HUES48 (cell line): ENCODE results near the gene IQCF2.
"Not testable (repeated sequence)": the region's sequence is repeated elsewhere in the genome, so short reads cannot be mapped to it uniquely, and the experiment has no call there.

Experiments
- H3K27ac ChIP-seq: one replicate; pipeline ENCODE4 v1.7.0; 2013; ENCODE audit warnings: low read depth, low read length, inconsistent platforms
- H3K27me3 ChIP-seq: 2 replicates; pipeline ENCODE4 v1.6.1; 2013; ENCODE audit warnings: mild to moderate bottlenecking, low read length; ENCODE audit not compliant: control insufficient read depth, insufficient read depth
- H3K36me3 ChIP-seq: 2 replicates; pipeline ENCODE4 v1.6.1; 2013; ENCODE audit warnings: low read length; ENCODE audit not compliant: control insufficient read depth, insufficient read depth
- H3K4me1 ChIP-seq: 2 replicates; pipeline ENCODE4 v1.6.1; 2013; ENCODE audit warnings: mild to moderate bottlenecking, low read length; ENCODE audit not compliant: control insufficient read depth, insufficient read depth
- H3K4me3 ChIP-seq: 2 replicates; pipeline ENCODE4 v1.5.1; 2013; ENCODE audit warnings: mild to moderate bottlenecking, low read depth, low read length
- H3K9ac ChIP-seq: 2 replicates; pipeline ENCODE4 v1.6.1; 2013; ENCODE audit warnings: mild to moderate bottlenecking, low read depth, low read length, moderate library complexity
- H3K9me3 ChIP-seq: 2 replicates; pipeline ENCODE4 v1.6.1; 2013; ENCODE audit warnings: low read length; ENCODE audit not compliant: control insufficient read depth, insufficient read depth

The IQCF2 gene

DNA sequence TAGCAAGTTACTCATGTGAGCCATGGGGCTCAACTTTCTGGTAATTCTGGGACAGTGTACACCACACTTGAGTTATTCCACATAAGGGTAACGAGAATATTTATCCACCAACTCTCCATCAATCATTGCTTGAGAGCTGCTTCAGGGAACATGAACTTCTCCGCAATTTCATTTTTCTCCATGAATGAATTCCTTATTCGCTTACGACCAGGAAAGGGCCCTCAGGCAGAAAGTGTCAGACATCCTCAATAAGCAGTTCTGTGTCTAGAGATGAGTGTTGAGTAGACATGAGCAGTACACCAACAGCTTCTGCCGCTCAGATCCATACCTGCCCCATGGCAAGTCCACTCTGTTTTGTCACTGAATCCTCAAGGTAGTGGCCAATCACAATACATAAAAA is 24.8 kb upstream of the IQCF2 start:
- no peak overlapping the region for H3K9ac ChIP-seq
- H3K27me3 ChIP-seq: no peaks in the 10 kb centered on the region
- H3K4me1 ChIP-seq: no peaks in the 10 kb centered on the region
- H3K4me3 ChIP-seq: no peak overlapping the region
- H3K9me3 ChIP-seq: no peaks in the 10 kb centered on the region
- no peaks in the 10 kb centered on the region for H3K36me3 ChIP-seq
- no peak overlapping the region for H3K27ac ChIP-seq

DNA sequence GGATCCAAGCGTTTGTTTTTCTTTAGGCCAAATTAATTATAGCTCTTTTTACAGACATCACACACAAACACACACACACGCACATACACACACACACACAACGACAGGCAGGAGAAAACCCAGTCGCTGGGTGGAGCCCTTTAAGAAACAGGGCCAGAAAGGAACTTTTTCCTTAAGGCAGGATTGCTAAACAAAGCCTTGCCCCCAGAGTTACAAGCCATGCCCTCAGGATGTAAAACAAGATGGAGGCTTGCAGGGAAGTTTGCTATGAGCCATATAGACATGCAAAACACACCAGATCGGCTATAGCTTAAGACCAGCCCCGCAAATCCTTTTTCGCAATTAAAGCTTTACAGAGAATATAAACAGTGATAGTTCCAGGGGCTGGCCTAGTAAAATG is 16.3 kb upstream of the IQCF2 start:
- no peaks in the 10 kb centered on the region for H3K36me3 ChIP-seq
- H3K4me3 ChIP-seq: no peak overlapping the region
- H3K9me3 ChIP-seq: peaks cover under 1% of the 10 kb centered on the region; the same call in 1 of the 2 replicates
- no peak overlapping the region for H3K27ac ChIP-seq
- no peaks in the 10 kb centered on the region for H3K27me3 ChIP-seq
- H3K4me1 ChIP-seq: peaks cover 15% of the 10 kb centered on the region
- H3K9ac ChIP-seq: no peak overlapping the region

DNA sequence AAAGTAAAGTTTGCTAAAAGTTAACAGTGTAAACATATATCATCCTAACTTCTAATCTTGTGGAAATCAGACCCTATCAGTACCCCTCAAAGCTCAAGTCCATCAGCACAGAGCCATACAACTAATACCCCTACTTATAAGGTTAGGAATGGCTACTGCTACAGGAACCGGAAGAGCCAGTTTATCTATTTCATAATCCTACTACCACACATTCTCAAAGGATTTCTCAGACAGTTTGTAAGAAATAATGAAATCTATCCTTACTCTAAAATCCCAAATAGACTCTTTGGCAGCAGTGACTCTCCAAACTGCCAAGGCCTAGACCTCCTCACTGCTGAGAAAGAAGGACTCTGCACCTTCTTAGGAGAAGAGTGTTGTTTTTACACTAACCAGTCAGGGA is 6.0 kb upstream of the IQCF2 start:
- not testable (repeated sequence) for H3K9me3 ChIP-seq, H3K9ac ChIP-seq, H3K4me1 ChIP-seq, H3K36me3 ChIP-seq, H3K4me3 ChIP-seq, H3K27ac ChIP-seq, H3K27me3 ChIP-seq

DNA sequence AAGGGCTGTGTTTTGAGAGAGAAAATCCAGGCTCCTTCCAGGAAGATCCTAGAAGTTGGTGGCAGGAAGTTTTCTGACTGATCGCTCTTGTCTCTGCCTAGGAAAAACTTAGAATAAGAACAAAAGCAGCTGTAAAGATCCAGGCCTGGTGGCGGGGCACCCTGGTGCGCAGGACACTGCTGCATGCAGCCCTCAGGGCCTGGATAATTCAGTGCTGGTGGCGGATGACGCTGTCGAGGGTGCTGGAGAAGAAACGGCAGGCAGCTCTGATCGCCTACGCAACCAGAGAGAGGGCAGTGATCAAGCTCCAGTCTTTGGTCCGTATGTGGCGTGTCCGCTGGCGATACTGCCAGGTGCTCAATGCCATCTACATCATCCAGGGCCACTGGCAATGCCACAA is 1.5 kb downstream of the IQCF2 start:
- Histone ChIP-seq H3K9me3 (peaks cover 8% of the 10 kb centered on the region; the same call in 1 of the 2 replicates), H3K4me1 (peaks cover 6% of the 10 kb centered on the region; the same call in 1 of the 2 replicates), H3K27me3 (no peaks in the 10 kb centered on the region), H3K4me3 (no peak overlapping the region), H3K9ac (no peak overlapping the region), H3K36me3 (no peaks in the 10 kb centered on the region), H3K27ac (no peak overlapping the region)

GRCh38 chr3:51868896-51869295 is 7.5 kb downstream of the IQCF2 start:
- H3K4me1 ChIP-seq, H3K9me3 ChIP-seq, H3K4me3 ChIP-seq, H3K36me3 ChIP-seq, H3K27me3 ChIP-seq, H3K9ac ChIP-seq, H3K27ac ChIP-seq: not testable (repeated sequence)

- Histone ChIP-seq H3K27me3 (no peaks in the 10 kb centered on the region), H3K9me3 (no peaks in the 10 kb centered on the region), H3K4me3 (no peak overlapping the region), H3K9ac (no peak overlapping the region), H3K36me3 (no peaks in the 10 kb centered on the region), H3K27ac (no peak overlapping the region), H3K4me1 (peaks cover 6% of the 10 kb centered on the region; the same call in 1 of the 2 replicates)
Observed at GRCh38 chr3:51869304-51869703, 7.9 kb downstream of the IQCF2 start.

- H3K27me3 ChIP-seq: no peaks in the 10 kb centered on the region
Observed at GRCh38 chr3:51873253-51873766, 11.9 kb downstream of the IQCF2 start.

GRCh38 chr3:51873876-51874275 is 12.5 kb downstream of the IQCF2 start:
- no peaks in the 10 kb centered on the region for H3K4me1 ChIP-seq

More at GRCh38 chr3:51873253-51873766, 11.9 kb downstream of the IQCF2 start:
- no peak overlapping the region for H3K9ac ChIP-seq
- no peaks in the 10 kb centered on the region for H3K4me1 ChIP-seq
- no peak overlapping the region for H3K4me3 ChIP-seq
- H3K36me3 ChIP-seq: no peaks in the 10 kb centered on the region
- no peak overlapping the region for H3K27ac ChIP-seq
- H3K9me3 ChIP-seq: no peaks in the 10 kb centered on the region

DNA sequence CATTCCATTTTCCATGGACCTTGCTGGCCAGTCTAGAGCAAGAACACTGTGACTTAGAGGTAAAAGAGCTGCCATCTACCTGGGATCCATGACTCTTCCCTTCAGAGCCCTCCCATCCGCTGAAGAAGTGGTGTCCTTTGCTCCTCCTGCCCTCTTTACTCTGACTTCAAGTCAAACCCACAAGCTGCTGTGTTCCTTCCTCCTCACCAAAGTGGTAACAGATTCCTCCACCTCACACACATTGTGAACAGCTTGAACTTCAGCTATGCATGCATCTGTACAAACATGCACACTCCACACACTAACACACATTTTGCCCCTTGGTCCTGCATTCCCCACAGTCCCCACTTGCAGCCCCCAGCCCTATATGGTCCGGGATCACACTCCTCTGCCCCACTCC is 13.0 kb downstream of the IQCF2 start:
- Histone ChIP-seq H3K4me3 (no peak overlapping the region), H3K27ac (no peak overlapping the region), H3K9me3 (no peaks in the 10 kb centered on the region), H3K4me1 (no peaks in the 10 kb centered on the region), H3K9ac (no peak overlapping the region), H3K27me3 (no peaks in the 10 kb centered on the region), H3K36me3 (no peaks in the 10 kb centered on the region)

More at GRCh38 chr3:51873876-51874275, 12.5 kb downstream of the IQCF2 start:
- Histone ChIP-seq H3K4me3 (no peak overlapping the region), H3K27me3 (no peaks in the 10 kb centered on the region), H3K36me3 (no peaks in the 10 kb centered on the region), H3K27ac (no peak overlapping the region), H3K9me3 (no peaks in the 10 kb centered on the region), H3K9ac (no peak overlapping the region)

- Histone ChIP-seq H3K9me3 (no peaks in the 10 kb centered on the region), H3K27me3 (no peaks in the 10 kb centered on the region), H3K36me3 (no peaks in the 10 kb centered on the region), H3K27ac (no peak overlapping the region), H3K4me1 (no peaks in the 10 kb centered on the region), H3K9ac (no peak overlapping the region), H3K4me3 (no peak overlapping the region)
Observed at GRCh38 chr3:51874889-51875288, 13.5 kb downstream of the IQCF2 start.

DNA sequence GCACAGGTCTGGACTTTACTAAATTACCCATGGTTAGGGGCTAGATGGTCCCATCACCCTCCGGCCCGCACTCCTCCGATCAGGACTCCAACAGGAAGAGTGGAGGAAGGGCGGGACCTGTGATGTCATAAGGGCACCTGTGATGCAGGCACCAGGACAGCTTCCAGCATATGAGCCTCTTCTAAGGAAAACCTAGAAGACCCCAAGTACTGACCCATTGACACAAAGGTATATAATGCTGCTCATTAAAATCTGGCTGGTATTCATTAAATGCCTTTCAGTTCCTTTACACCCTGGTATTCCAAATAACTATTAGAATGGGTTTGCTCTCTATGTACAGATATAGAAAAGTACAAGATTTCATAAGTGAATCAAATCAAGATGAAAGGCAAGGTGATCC is 14.1 kb downstream of the IQCF2 start, which contains the start of gene IQCF5:
IQCF5 (minus strand) TSS at position 101 of the 400 bp plus-strand sequence; CDS start at position 31, 70 bp downstream.
- no peaks in the 10 kb centered on the region for H3K36me3 ChIP-seq
- H3K27me3 ChIP-seq: no peaks in the 10 kb centered on the region
- no peaks in the 10 kb centered on the region for H3K4me1 ChIP-seq
- no peak within 1 kb of the TSS for H3K27ac ChIP-seq
- H3K4me3 ChIP-seq: no peak within 1 kb of the TSS
- H3K9me3 ChIP-seq: no peaks in the 10 kb centered on the region
- no peak within 1 kb of the TSS for H3K9ac ChIP-seq
